Esophagus muscularis mucosa (tissue), 4 donors: ENCODE measurements around the gene NRAP. TPM values are rescaled to one million over a fixed set of nuclear protein-coding genes. Genes with fewer than 3 reads are reported as not detected.

ENCODE experiments used
- DNase-seq: peaks from one replicate; pipeline ENCODE4 v3.0.0-alpha.2; 2017; ENCODE audit errors: extremely low spot score
- H3K27ac ChIP-seq, 4 donors: fragments of 200-600 bp; sonication (generic); replicated peaks in 1 of 4; 1 replicate in 3 of 4; 2 replicates in 1 of 4; pipeline ENCODE4 v1.5.1; 2016 to 2019; ENCODE audit warnings: mild to moderate bottlenecking in 1 of 4
- H3K27me3 ChIP-seq, 4 donors: fragments of 200-600 bp; sonication (generic); one replicate each; pipeline versions ENCODE4 v1.5.1 to v1.6.0; 2016 to 2019
- H3K36me3 ChIP-seq, 4 donors: fragments of 200-600 bp; sonication (generic); one replicate each; pipeline ENCODE4 v1.5.1; 2016 to 2019
- H3K4me1 ChIP-seq, 4 donors: fragments of 200-600 bp; sonication (generic); one replicate each; pipeline ENCODE4 v1.5.1; 2016 to 2019
- H3K4me3 ChIP-seq, 4 donors: fragments of 200-600 bp; sonication (generic); 1 replicate in 2 of 4; 2 replicates in 2 of 4; pipeline ENCODE4 v1.5.1; 2016 to 2019; ENCODE audit warnings: mild to moderate bottlenecking in 4 of 4, moderate library complexity in 1 of 4
- H3K9me3 ChIP-seq, 4 donors: fragments of 200-600 bp; sonication (generic); 1 replicate in 3 of 4; 2 replicates in 1 of 4; pipeline ENCODE4 v1.5.1; 2016 to 2019
- CTCF ChIP-seq, 3 experiments: fragments of 200-600 bp in 2 of 3; fragments of 450-650 bp in 1 of 3; sonication (generic) in 2 of 3; IDR thresholded peaks; one replicate each; pipeline ENCODE4 v1.5.1; 2017 to 2019; ENCODE audit warnings: antibody characterized with exemption in 3 of 3, mild to moderate bottlenecking in 2 of 3, moderate library complexity in 1 of 3
- EP300 ChIP-seq: sonication (generic); formaldehyde crosslinking; IDR thresholded peaks from one replicate; pipeline ENCODE4 v1.6.1; 2017; ENCODE audit warnings: antibody characterized with exemption
- POLR2A ChIP-seq: fragments of 450-650 bp; IDR thresholded peaks from one replicate; pipeline ENCODE4 v1.6.1; 2017; ENCODE audit warnings: antibody characterized with exemption, moderate library complexity, mild to moderate bottlenecking, low read depth
- POLR2AphosphoS5 ChIP-seq, 2 donors: sonication (generic); formaldehyde crosslinking; IDR thresholded peaks; one replicate each; pipeline ENCODE4 v1.6.1; 2017; ENCODE audit warnings: antibody characterized with exemption in 2 of 2
- WGBS: methylation state at CpG from one replicate; pipeline ENCODE4 v1.1.5; 2018; 5-methylcytosine and 5-hydroxymethylcytosine counted together
- intact Hi-C: fragments of 100-400 bp; cut with DNase I; formaldehyde crosslinking; loops from one replicate; pipeline ENCODE4 v1.15.1; 2023
- total RNA-seq, 4 donors: library from RNA; depleted of rRNA; stranded (reverse); fragments of >200 nt; gene quantifications; one replicate each; pipeline versions ENCODE4 v1.1.0 to v1.2.1, GENCODE V29; 2016

The NRAP gene
- total RNA-seq, 4 donors from 2014 or later: not detected

- H3K4me3 ChIP-seq: no peak overlapping the region
- DNase-seq: no peak
- peaks cover 0 to 37% (median 17%) of the 10 kb centered on the region in 4 donors for H3K4me1 ChIP-seq
- no peaks in the 10 kb centered on the region for H3K27me3 ChIP-seq
- H3K27ac ChIP-seq: no peak overlapping the region
- no peaks in the 10 kb centered on the region for H3K9me3 ChIP-seq
- 86% methylated on average over 9 of the region's 10 CpGs for WGBS
- H3K36me3 ChIP-seq: peaks cover 0 to 32% (median 0%) of the 10 kb centered on the region in 4 donors
- TF ChIP-seq EP300: no peak
- TF ChIP-seq POLR2AphosphoS5 (IDR thresholded peaks at IDR 0.05): no peak
- no peak for TF ChIP-seq CTCF (IDR thresholded peaks at IDR 0.05)
- no peak for TF ChIP-seq POLR2A
- intact Hi-C loops: no loop called here
Measured at GRCh38 chr10:113646336-113647201, 17.3 kb downstream of the NRAP start.

- TF ChIP-seq POLR2AphosphoS5 (IDR thresholded peaks at IDR 0.05) (no peak), EP300 (no peak), CTCF (IDR thresholded peaks at IDR 0.05) (no peak), POLR2A (no peak)
- DNase-seq: no peak
- 49% methylated on average over 7 of the region's 7 CpGs for WGBS
- Histone ChIP-seq H3K4me1 (peaks cover 0 to 37% (median 16%) of the 10 kb centered on the region in 4 donors), H3K9me3 (no peaks in the 10 kb centered on the region), H3K36me3 (peaks cover 0 to 25% (median 0%) of the 10 kb centered on the region in 4 donors), H3K27me3 (no peaks in the 10 kb centered on the region), H3K4me3 (no peak overlapping the region), H3K27ac (no peak overlapping the region)
- intact Hi-C loops: no loop called here
Measured at GRCh38 chr10:113644185-113645120, 19.4 kb downstream of the NRAP start.

- Histone ChIP-seq H3K4me3 (no peak overlapping the region), H3K4me1 (peaks cover 0 to 30% (median 14%) of the 10 kb centered on the region in 4 donors), H3K27ac (no peak overlapping the region), H3K9me3 (no peaks in the 10 kb centered on the region), H3K36me3 (peaks cover 0 to 32% (median 0%) of the 10 kb centered on the region in 4 donors), H3K27me3 (no peaks in the 10 kb centered on the region)
- intact Hi-C loops: no loop called here
- WGBS: 88% methylated on average over 4 of the region's 4 CpGs
- TF ChIP-seq EP300 (no peak), POLR2AphosphoS5 (IDR thresholded peaks at IDR 0.05) (no peak), CTCF (IDR thresholded peaks at IDR 0.05) (no peak), POLR2A (no peak)
- DNase-seq: no peak
Measured at GRCh38 chr10:113643183-113643582, 20.7 kb downstream of the NRAP start.

GRCh38 chr10:113641702-113642101, 22.1 kb downstream of the NRAP start:
- DNase-seq: no peak
- Histone ChIP-seq H3K9me3 (no peaks in the 10 kb centered on the region), H3K27ac (no peak overlapping the region), H3K36me3 (peaks cover 0 to 35% (median 0%) of the 10 kb centered on the region in 4 donors), H3K4me3 (no peak overlapping the region), H3K4me1 (peaks cover 0 to 21% (median 9%) of the 10 kb centered on the region in 4 donors), H3K27me3 (no peaks in the 10 kb centered on the region)
- 80% methylated on average over 4 of the region's 4 CpGs for WGBS
- intact Hi-C loops: no loop called here
- TF ChIP-seq POLR2AphosphoS5 (IDR thresholded peaks at IDR 0.05): no peak
- TF ChIP-seq POLR2A: no peak
- TF ChIP-seq EP300: no peak
- TF ChIP-seq CTCF (IDR thresholded peaks at IDR 0.05): no peak
